ENCODE results near the gene SKAP2.

DNA sequence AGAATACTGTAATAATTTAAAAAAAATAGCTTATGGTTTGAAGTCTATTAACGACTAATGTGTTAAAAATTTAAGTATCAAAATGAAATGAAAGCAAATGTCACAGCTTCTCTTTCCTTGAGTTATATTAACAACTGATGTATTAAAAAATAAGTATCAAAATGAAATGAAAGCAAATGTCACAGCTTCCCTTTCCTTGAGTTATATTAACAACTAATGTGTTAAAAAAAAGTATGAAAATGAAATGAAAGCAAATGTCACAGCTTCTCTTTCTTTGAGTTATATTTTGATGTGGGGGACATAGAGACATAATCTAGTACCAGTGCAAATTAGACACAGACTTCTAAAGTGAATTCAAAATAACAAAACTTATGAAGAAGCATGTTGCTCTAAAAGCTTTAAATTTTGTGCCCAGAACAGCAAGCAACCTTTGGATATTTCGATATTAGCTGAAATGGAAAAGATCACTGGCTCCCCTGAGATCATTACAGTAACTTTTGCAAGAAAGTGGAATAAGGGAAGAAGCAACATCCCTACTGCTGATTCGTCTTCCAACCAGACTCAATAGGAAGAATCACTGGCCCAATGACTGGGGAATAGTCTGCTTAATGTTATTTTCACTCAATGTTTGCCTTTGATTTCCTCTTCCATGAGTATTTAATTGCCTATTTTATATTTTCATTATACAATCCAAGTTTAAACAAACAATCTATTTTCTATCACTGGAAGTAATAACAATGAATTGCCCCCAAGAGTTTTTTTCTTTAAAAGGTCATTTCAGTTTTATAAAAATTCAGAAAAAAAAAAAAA, 8.0 kb downstream of the SKAP2 start:
- TF ChIP-seq POLR2AphosphoS5 (IDR thresholded peaks at IDR 0.05; ENCODE audit: insufficient read depth, low read depth, low read length) (no peak), EZH2 (IDR thresholded peaks at IDR 0.05; ENCODE audit: borderline replicate concordance, low read depth, low read length, severe bottlenecking) (no peak), POLR2A (IDR thresholded peaks at IDR 0.05; ENCODE audit: low read depth, low read length) (no peak), MYC (IDR thresholded peaks at IDR 0.05; ENCODE audit: low read depth, low read length) (no peak), GATA2 (IDR thresholded peaks at IDR 0.05; ENCODE audit: insufficient read depth, insufficient read length, low read depth, low read length) (no peak), JUN (IDR thresholded peaks at IDR 0.05; ENCODE audit: borderline replicate concordance, insufficient read depth, insufficient read length, low read depth) (no peak)
- TF ChIP-seq, protein P1, sequence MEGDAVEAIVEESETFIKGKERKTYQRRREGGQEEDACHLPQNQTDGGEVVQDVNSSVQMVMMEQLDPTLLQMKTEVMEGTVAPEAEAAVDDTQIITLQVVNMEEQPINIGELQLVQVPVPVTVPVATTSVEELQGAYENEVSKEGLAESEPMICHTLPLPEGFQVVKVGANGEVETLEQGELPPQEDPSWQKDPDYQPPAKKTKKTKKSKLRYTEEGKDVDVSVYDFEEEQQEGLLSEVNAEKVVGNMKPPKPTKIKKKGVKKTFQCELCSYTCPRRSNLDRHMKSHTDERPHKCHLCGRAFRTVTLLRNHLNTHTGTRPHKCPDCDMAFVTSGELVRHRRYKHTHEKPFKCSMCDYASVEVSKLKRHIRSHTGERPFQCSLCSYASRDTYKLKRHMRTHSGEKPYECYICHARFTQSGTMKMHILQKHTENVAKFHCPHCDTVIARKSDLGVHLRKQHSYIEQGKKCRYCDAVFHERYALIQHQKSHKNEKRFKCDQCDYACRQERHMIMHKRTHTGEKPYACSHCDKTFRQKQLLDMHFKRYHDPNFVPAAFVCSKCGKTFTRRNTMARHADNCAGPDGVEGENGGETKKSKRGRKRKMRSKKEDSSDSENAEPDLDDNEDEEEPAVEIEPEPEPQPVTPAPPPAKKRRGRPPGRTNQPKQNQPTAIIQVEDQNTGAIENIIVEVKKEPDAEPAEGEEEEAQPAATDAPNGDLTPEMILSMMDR (IDR thresholded peaks at IDR 0.05; ENCODE audit: extremely low read depth in 1 of 2, insufficient read depth in 1 of 2, low read depth in 1 of 2, low read length in 2 of 2) = no peak
- TF ChIP-seq, protein P2, sequence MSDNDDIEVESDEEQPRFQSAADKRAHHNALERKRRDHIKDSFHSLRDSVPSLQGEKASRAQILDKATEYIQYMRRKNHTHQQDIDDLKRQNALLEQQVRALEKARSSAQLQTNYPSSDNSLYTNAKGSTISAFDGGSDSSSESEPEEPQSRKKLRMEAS (IDR thresholded peaks at IDR 0.05; ENCODE audit: insufficient read depth, insufficient read length) = no peak
